Adipose tissue (tissue), 3 donors: Measurements from ENCODE around the gene OLIG3. TPM values are rescaled to one million over a fixed set of nuclear protein-coding genes. Genes with fewer than 3 reads are reported as not detected.

ENCODE experiments used
- H3K27ac ChIP-seq: one replicate; pipeline ENCODE4 v1.5.1; 2013; ENCODE audit warnings: low read depth, low read length
- WGBS, 3 donors: extraction: QIAGEN DNeasy Blood & Tissue Kit; methylation state at CpG; one replicate each; pipeline ENCODE4 v1.1.7; 2013; 5-methylcytosine and 5-hydroxymethylcytosine counted together
- polyA plus RNA-seq, 3 donors: library from polyadenylated mRNA; stranded (reverse); fragments of 200-250 nt; gene quantifications; one replicate each; pipeline ENCODE4 v1.2.3, GENCODE V29; 2013
- donor health status: healthy with polysubstance abuse.
- donor health status: Bipolar disorder and iron deficiency.
- donor health status: healthy.

OLIG3 gene
- polyA plus RNA-seq, 3 donors = not detected

DNA sequence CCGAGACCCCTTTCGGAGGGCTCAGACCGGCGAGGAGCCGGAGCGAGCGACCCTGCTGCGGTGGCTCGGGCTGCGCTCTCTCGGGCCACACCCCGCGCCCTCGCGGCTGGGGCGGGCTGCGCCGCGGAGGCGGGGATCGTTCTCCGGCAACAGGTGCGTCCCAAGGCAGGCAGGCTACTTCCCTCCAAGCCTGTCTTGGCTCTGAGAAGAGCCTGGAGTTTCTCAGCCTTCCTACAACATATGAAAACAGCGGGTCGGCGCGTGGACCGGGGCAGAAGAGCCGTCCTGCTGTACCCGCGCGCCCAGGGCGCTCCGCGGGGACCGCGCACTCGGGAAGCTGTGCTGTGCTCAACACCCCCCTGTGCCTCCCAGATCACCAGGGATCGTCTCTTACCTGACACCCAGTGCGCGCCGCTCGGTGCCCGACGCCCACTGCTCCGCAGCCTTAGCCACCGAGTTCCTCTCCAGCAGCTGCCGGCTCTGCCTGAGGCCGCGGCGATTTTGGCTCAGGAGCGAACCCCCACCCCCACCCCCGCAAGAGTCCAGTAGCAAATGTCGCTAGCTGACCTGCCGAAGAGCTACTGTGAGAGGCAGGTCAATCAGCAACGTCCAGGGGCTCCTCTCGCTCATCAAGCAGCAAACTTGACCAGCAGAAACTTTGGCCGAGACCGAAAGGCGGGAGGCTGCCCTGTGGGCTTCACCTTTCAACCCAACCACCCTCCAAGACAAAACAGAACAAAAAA, 3.7 kb upstream of the OLIG3 start:
- 2 to 3% (median 3%) methylated on average over 55 to 60 of the region's 60 CpGs for WGBS, 3 donors
- H3K27ac ChIP-seq = no peak overlapping the region

DNA sequence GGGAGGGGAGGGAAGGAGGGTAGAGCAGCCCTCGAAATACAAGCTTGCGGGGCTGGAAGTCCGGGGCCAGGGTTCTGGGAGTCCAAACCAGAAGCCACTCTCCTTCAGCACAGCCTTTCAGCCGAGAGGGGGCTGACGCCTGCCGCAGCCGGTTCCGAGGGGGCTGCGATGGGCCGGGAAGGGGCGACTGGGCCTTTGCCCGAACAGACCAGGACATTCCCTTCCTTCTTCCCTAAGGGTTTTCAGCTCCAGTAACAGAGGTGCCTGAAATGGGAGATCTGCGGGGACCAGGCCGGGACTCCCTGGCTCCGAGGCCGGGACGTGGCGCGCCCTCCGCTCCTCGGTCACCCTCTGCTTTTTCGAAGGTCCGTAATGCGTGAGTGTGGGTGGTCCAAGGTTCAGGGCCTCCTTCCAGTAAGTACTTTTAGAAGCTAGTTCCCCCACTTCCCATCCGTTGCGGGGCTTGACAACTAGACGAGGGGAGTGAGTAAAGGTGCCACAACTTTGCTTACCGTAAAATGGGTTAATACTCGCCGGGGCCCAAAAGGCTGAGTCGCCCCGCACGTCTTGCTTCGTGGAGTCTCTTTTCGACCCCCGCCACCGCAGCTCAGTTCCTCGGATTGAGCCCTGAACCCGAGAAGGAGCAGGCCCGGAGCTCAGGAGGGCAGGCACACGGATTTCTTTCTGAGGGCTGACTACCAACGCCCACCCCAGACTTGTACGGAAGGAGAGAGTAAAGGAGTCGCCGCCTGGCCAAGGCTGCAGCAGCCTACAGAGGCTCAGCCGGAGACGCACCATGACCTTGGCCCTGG, 2.9 kb upstream of the OLIG3 start:
- H3K27ac ChIP-seq = no peak overlapping the region
- 8 to 10% (median 10%) methylated on average over 47 of the region's 47 CpGs for WGBS, 3 donors

DNA sequence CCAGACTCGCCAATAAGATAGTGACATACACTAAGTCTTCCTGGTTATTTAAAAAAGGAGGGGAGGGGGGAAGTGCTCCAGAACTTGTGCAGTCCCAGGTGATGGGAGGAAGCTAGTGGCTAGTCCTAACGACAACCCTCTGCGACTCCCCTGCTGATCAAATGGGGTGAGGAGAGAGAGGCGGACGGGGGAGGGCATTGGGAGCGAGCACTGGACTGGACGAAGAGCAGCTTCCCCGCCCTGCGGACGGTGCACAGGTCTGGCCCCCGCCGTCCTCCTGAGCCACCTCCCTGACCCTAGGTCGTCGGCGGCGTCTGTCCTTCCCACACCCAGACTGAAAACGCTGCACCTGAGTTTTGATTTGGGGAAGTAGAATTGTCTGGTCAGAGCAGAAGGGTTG, 2.2 kb upstream of the OLIG3 start:
- no peak overlapping the region for H3K27ac ChIP-seq
- 11 to 12% (median 12%) methylated on average over 17 of the region's 17 CpGs for WGBS, 3 donors

GRCh38 chr6:137495703-137496336, 1.6 kb upstream of the OLIG3 start:
- H3K27ac ChIP-seq = no peak overlapping the region
- 4 to 6% (median 5%) methylated on average over 29 of the region's 29 CpGs for WGBS, 3 donors

DNA sequence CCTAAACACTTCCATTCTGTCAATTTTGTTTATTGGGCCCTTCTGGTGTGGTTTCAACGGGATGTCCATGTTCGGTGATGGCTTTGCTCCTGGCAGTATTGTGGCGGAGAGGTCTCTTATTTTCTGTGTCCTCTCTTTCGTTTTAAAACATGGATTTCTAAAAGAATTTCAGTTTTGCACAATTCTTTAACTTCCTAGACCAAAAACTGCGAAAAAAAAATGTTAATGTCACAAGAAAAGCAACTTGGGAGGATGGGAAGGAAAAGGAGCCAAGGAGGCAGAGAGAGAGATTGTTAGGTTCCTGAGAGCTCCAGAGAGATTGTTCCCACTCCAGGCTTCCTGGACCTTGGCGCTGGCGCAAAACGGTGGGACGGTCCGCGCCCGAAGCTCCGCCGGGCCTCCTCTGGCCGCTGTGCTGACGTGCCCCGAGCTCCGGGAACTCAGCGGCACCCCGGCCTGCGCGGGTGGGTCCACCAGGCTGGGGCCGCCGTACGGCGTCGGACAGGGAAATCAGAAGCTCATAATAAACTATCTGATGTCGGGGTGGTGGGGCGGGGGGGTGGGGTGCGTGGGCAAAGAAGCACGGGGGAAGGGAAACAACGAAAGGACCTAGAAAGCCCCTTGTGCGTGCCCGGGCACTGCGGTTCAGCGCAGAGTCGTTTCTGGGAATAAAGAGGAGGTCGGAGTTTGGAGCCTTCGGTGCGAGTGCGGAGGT, 951 bp upstream of the OLIG3 start:
- no peak overlapping the region for H3K27ac ChIP-seq
- 7 to 8% (median 8%) methylated on average over 41 of the region's 41 CpGs for WGBS, 3 donors

- 3 to 5% (median 5%) methylated on average over 75 to 77 of the region's 77 CpGs for WGBS, 3 donors
- H3K27ac ChIP-seq = no peak overlapping the region
Measured at GRCh38 chr6:137493218-137494038, 766 bp downstream of the OLIG3 start.

GRCh38 chr6:137492289-137493217, 1.6 kb downstream of the OLIG3 start:
- WGBS, 3 donors = 11 to 14% (median 13%) methylated on average over 29 of the region's 29 CpGs
- no peak overlapping the region for H3K27ac ChIP-seq

DNA sequence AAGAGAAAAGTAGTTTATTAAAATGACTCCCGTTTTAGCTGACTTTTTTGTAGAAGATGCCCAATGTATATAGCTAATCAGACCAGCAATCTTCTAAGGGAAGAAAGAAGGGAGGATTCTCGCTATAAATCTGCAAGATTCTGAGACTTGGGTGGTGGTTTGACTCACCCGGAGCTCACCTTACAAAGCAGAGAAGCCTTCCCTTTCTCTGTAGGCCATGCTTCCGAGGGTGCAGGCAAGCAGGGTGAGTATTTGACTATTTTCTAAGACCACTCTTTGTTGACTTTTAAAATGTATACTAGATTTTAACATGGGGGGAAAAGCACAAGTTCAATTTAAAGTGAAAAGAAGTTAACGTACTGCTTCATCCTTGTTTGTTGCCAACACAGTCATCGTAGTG, 2.7 kb downstream of the OLIG3 start:
- WGBS, 3 donors = 34 to 49% (median 42%) methylated on average over 6 of the region's 6 CpGs
- no peak overlapping the region for H3K27ac ChIP-seq

- no peak overlapping the region for H3K27ac ChIP-seq
- WGBS, 3 donors = 56 to 79% (median 69%) methylated on average over 4 of the region's 4 CpGs
Measured at GRCh38 chr6:137490961-137491360, 3.2 kb downstream of the OLIG3 start.

- 31 to 42% (median 32%) methylated on average over 19 of the region's 19 CpGs for WGBS, 3 donors
Measured at GRCh38 chr6:137490006-137490905, 3.9 kb downstream of the OLIG3 start.

GRCh38 chr6:137489046-137490005, 4.9 kb downstream of the OLIG3 start:
- 10 to 14% (median 14%) methylated on average over 47 of the region's 47 CpGs for WGBS, 3 donors
- no peak overlapping the region for H3K27ac ChIP-seq

More at GRCh38 chr6:137490006-137490905, 3.9 kb downstream of the OLIG3 start:
- H3K27ac ChIP-seq = no peak overlapping the region

- no peak overlapping the region for H3K27ac ChIP-seq
- 3 to 4% (median 4%) methylated on average over 68 to 73 of the region's 73 CpGs for WGBS, 3 donors
Measured at GRCh38 chr6:137488150-137489045, 5.8 kb downstream of the OLIG3 start.

- H3K27ac ChIP-seq = no peak overlapping the region
- 5 to 12% (median 7%) methylated on average over 11 of the region's 11 CpGs for WGBS, 3 donors
Measured at GRCh38 chr6:137487869-137488149, 6.4 kb downstream of the OLIG3 start.

DNA sequence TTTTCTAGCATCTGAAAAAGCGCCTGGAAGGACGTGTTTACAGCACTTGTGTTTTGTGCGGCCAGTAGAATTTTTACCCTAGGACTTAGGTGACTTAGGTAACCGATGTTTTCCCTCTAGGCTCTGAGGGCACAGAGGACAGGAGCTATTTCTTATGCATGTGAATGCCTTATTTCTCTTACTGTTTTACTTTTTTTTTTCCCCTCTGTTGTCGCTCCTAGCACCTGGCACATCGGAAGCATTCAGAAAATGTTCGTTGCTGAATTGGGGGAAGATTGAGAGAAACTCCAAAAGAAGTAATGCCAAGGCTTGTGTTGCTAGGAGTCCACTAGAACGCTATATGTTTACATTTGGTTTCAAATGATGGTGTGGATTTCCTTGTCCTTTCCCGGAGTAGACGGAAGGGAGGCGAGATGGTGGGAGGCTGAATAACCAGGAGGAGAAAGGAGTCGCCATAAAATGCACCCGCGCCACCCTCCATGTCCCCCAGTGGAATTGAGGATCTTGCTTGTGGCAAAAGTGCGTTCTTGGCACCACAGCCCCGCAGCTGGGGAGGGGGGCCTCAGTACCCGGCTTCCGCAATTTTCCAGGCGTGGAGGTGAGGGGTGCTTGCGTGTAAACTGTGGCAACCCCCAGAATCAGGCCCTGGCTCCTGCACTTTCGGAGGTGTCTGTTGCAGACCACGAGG, 6.9 kb downstream of the OLIG3 start:
- WGBS, 3 donors = 5 to 8% (median 6%) methylated on average over 22 of the region's 22 CpGs
- no peak overlapping the region for H3K27ac ChIP-seq
